ENCODE measurements around the gene SOCS1. TPM values are rescaled to one million over a fixed set of nuclear protein-coding genes. Genes with fewer than 3 reads are reported as not detected.

The SOCS1 gene
- total and polyA plus RNA-seq, 9 of the 15 experiments (the other 6 are each of a cell fraction or from before 2014, with no cell fraction given), result 0.04 to 7.5 (median 2.3) TPM

GRCh38 chr16:11278681-11279628, 23.0 kb upstream of the SOCS1 start:
- no TSS peak for BruUV-seq (replicated peaks)
- Histone ChIP-seq H3K4me1 (replicated peaks in 1 of 2; ENCODE audit: control insufficient read depth in 2 of 2, insufficient read depth in 2 of 2, low read length in 2 of 2) (peaks cover 0 to 9% of the 10 kb centered on the region in 2 experiments; a peak in 1 of 5 replicates), H3K9me1 (ENCODE audit: control insufficient read depth, insufficient read depth, low read length) (no peaks in the 10 kb centered on the region), H3K27me3 (ENCODE audit: control insufficient read depth in 2 of 2, insufficient read depth in 2 of 2, low read length in 2 of 2) (peaks cover 42 to 47% of the 10 kb centered on the region in 2 experiments), H3K36me3 (ENCODE audit: control insufficient read depth, insufficient read depth, low read length) (no peaks in the 10 kb centered on the region), H3K27ac (ENCODE audit: extremely low read depth, low read depth, low read length) (no peak overlapping the region), H3K79me2 (ENCODE audit: control insufficient read depth, insufficient read depth, low read length) (no peaks in the 10 kb centered on the region), H2AFZ (ENCODE audit: low read depth, low read length) (no peak overlapping the region), H3K9me3 (replicated peaks; ENCODE audit: control insufficient read depth, insufficient read depth, low read depth, low read length) (no peaks in the 10 kb centered on the region), H3K9ac (ENCODE audit: insufficient read depth in 1 of 2, low read depth in 2 of 2, low read length in 2 of 2) (no peak overlapping the region), H3K4me2 (ENCODE audit: insufficient read depth, low read length) (no peak overlapping the region), H3K4me3 (no peak overlapping the region), H4K20me1 (replicated peaks; ENCODE audit: control insufficient read depth, insufficient read depth, low read length) (peaks cover 7% of the 10 kb centered on the region; the same call in 1 of the 2 replicates)
- TF ChIP-seq GABPB1 (CRISPR knock-in tag; IDR thresholded peaks at IDR 0.05), result no peak
- no peak for TF ChIP-seq ZNF316 (IDR thresholded peaks at IDR 0.05)
- peak; percentile 65; the same call in 1 of the 2 replicates for TF ChIP-seq SPI1 (IDR thresholded peaks at IDR 0.05; ENCODE audit: borderline replicate concordance, low read depth, low read length)
- CTCF ChIA-PET (ENCODE audit: low intra/inter-chr PET ratio), result interaction anchor here (0.6 kb wide), 1 partner anchor 288 kb away, joined by 3 read pairs; no protein-coding TSS in a partner anchor
- ATAC-seq (no peak), DNase-seq (ENCODE audit: extremely low read depth in 1 of 4, low spot score in 3 of 4) (no peak), FAIRE-seq (no peak)
- in situ Hi-C loops (cut with MboI), result no loop called here
- 11% methylated on average over 6 of the region's 7 CpGs for WGBS (ENCODE audit: insufficient coverage, low coverage, missing lambda C conversion rate)
- intact Hi-C loops (cut with micrococcal nuclease), result no loop called here
- POLR2A ChIA-PET, result interaction anchor here (0.6 to 1.0 kb wide), 2 partner anchors 10 to 341 kb away, joined by 3 read pairs; partner anchors contain the start of gene TNP2

Measured in K562 (cell line).